ENCODE measurements around the gene CENPX.
A peak's percentile ranks its signal among the peaks of the same experiment; 100 is the strongest.

CENPX gene

DNA sequence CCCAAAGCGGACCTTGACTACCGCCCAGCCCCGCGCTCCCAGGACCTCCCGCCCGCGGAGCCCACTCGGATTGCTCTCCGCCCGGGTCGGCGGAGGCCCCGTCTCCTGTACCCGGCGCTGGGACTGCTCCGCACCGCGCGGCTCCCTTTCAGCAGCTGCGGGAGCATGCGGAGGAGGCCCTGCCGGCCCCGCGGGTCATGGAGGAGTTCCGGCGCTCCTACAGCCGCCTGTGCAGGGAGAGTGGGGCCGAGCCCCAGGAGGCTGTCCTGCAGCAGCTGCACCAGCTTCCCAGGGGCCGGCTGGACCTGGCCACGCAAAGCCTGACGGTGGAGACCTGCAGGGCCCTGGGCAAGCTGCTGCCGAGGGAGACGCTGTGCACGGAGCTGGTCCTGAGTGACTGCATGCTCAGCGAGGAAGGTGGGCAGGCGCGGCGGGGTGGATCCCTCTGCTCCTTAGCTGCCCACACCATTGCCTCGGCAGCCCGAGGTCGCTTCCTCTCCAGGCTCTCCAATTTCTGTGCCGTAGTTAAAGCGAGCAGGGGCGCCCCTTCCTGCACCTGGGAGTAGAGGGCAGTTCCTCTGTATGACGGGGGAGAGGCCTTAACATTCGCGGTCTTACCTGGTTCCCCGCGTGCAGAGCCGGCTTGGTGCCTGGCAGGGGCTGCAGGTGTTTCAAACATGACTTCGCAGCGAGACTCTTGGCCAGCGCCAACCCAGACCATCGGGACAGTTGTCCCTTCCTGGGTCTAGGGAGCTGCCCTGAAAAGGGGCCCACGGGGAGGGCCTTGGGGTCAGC, 966 bp upstream of the CENPX start:
- ATAC-seq (no peak), DNase-seq (peak; percentile 49)

DNA sequence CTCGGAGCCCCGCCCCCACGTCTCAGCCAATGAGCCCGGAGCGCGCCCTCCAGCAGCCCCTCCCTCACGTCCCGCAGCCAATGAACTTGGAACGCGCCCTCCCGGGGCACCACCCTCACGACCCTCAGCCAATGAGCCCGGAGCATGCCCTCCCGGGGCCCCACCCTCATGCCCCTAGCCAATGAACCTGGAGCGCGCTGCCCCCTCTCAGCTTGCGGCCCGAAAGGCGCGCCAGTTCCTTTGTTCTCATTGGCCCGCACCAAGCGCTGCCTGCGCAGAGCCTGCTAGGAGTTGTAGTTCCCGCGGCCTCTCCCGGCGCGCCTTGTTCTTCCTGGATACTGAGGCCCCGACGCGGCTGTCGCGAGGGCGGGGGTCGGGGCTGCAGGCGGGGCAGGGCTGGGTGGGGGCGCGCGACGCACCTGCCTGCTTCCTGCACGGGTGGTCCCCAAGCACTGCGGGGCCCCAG, 336 bp upstream of the CENPX start, which contains the start of gene LRRC45:
LRRC45 (plus strand) TSS at position 325 of the 466 bp plus-strand sequence. CDS start 339 bp downstream, outside the sequence.
- ATAC-seq (peak; percentile 96), DNase-seq (peak; percentile 100)

DNA sequence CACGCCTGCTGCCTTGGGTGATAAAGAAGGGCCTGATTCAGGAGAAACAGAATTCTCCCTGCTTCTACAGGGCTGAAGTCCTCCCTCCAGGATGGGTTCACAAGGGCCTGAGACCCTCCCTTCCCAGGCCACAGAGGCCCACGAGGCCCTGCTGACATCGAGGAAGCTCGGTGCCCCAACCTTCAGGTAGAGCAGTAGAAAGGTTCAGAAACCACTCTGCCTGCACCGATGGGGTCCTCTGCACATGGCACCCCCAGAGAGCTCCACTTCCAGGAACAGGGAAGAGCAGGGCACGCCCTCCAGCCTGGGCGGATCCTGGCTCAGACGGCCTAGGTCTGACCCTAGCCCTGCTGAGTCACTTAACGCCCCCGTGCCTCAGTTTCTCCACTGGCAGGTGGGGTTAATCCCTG, 773 bp downstream of the CENPX start:
- no peak for ATAC-seq
- DNase-seq, result no peak

DNA sequence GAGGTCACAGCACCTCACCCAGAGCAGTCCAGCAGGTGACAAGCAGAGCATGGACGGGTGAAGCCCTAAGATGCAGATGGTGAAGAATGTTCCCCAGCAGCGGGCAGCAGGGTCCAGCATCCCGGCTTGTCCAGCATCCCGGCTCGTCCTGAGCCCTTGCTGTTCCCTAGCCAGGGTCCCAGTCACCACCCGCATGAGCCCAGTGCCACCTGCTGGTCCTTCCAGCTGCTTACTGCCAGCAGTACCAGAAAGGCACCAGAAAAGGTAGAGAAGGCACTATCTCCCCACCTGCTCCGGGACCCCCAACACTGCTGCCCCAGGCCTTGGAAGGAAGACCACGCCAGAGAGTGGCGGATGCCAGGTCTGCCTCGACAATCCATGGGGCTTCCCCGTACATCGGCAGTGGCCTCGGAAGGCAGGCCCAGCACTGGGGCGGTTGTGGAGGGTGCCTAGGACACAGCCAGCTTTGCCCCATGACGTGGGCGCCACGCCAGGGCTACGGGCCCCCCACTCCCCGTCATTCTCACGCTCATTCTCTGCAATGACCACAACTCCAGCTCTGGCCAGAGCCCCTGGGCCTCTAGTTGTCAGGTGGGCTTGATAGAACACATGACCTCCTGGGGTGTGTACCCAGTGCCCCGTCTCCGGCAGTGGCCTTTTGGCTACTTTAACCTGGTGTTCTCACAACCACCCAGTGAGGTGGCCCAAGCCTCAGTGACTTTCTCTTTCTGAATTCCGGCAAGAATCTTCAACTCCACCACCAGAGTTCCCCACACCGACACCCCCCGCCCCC, 1.4 kb downstream of the CENPX start:
- ATAC-seq (no peak), DNase-seq (peak; percentile 65)

DNA sequence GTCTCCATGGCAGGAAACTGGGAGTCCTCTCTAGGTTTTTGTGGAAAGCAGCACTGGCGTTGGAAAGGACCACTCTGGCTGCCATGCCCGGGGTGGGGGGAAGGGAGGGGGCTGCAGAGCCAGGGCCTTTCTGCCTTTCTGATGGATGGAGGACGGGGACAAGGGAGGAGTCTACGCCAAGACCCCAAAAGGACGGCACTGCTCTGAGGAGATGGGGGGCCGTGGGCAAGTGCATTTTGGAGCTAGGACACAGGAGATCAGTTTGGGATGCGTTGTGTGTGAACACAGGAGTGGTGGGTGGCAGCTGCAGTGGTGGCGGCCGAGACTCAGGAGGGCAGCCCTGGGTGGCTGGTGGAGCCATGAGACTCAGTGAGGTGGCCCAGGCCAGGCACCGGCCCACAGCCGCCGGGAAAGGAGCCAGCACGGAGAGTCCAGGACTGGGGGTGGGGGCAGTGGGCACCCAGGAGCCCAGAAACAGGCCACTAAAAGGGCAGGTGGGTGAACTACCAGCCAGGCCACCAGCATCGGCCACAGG, 2.0 kb downstream of the CENPX start:
- ATAC-seq, result no peak
- DNase-seq, result no peak

DNA sequence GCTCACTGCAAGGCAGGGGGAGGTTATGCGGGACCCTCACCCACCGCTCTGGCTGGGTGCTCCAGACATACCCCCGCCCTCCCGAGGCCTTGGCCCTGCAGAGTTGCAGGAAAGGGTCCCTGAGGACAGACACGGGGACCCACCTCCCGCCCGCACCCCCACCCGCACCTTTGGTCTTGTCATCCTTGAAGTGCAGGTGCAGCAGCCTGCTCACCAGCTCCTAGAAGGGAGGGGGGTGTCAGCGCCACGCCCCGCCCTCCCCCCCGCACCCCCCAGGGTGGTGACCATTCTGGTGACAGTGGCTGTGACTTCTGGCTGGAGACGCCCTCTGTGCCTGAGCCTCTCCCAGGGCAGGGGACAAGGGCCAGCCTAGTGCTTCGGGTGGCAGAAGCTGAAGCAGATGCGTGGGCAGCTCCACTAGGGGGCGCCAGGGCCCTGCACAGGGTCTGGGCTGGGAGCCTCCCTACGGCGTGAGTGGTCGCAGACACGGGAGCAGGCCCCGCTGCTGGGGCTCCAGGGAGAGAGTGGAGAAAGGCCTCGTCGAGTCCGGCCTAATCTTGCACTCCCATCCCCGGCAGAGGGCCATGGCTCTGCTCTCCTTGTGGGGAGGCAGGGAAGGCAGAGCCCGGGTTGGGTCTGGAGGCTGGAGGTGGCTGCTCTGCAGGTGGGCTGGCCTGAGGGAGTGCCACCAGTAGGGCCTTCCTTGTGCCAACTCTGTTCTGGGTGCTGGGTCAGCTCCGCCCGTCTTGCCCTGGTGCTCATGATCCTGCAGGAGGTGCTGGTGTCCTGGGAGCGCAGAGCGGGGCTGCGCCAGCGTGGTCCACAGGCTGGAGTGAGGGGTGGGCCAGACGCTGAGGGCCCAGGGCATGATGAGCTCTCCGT, 2.7 kb downstream of the CENPX start:
- no peak for ATAC-seq

DNA sequence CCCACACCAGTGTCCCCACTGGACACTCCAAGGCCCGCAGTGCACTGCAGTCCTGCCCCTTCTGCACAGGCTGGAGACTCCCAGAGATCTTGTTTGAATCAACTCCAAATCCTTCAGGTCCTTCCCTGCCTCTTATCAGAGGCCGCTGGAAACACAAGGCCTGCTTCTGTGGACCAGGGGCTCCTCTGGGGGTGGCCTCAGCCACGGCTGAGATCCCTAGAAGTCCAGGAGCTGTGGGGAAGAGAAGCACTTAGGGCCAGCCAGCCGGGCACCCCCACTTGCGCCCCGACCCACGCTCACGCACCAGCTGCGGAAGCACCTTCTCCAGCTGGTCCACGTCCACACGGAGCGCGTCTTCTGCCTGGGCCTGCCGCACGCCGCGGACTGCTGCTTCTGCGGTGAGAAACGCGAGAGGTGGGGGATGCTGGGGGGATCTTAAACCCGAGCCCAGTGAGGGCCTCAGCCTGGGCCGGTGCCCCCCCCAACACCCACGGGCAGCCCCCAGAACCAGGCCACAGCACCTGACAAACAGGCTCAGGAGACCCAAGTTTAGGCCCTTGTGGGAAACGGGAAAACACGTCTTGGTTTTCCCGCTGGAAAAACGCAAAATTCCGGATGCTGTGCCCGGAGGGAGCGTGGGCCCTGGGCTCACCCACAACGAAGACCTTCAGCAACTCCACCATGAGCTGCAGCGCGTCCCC, 3.5 kb downstream of the CENPX start:
- DNase-seq (no peak), ATAC-seq (no peak)

More for the DNA sequence above, 2.7 kb downstream of the CENPX start:
- DNase-seq, result peak; percentile 88

DNA sequence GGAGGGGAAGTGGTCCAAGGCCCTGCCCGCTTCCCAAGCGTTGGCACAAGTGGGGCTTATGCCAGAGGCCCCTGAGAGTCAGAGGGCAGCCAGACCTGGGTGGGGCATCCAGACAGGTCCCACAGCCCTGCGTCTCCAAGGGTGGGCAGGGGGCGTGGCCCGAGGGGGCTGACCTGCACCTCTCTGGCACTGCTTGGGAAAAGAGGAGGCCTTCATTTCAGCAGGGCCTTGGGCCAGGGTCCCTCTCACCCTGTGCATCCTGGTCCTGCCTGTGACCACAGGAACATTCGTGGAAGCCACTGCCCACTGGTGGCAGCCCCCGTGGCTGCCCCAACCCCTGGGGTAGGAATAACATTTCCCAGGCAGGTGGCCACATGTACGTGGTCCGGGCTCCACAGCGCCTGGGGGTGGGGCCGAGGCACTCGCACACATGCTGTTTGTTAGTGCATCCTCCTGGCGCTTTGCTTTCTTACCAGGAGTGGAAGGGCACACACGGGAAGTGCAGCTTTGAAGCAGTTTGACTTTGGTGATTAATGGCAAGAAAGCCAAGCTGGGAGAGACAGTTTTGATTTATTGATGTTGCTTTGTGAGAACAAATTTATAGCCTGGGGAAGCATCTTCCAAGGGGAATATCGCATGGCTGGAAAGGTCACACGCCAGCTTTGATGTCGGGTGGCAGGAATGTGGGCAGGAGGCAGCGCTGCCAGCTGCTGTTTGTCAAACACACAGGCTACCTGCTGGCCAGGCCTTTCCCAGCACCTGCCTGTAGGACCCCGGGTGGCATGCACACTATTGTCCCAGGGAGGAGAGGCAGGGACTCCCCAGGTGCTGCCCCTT, 4.3 kb downstream of the CENPX start:
- DNase-seq, result no peak
- ATAC-seq, result no peak

DNA sequence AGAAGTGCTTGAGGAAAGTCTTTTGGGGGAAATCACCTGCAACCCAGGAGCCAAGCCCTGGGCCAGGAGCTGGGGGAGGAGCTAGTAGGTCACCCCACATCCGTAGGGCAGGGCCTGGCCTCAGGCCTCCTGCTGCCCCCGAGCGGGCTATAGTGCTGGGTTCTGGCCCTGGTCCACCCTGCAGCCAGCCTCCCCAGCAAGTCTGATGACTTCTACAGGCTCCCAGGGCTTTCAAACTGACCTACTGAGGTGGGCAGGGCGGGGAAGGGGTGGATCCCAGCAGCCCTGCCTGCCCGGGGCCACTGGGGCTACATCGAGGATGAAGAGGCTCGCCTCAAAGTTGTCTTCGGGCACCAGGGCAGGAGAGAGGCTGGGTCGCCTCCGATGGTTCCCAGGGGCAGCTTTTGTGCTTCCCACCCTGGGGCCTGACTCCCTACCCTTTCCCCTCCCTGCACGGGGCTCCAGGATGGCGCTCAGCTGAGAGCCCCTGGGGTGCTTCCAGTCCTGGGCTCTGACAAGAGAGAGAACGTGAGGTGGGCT, 5.0 kb downstream of the CENPX start:
- no peak for ATAC-seq
- no peak for DNase-seq

DNA sequence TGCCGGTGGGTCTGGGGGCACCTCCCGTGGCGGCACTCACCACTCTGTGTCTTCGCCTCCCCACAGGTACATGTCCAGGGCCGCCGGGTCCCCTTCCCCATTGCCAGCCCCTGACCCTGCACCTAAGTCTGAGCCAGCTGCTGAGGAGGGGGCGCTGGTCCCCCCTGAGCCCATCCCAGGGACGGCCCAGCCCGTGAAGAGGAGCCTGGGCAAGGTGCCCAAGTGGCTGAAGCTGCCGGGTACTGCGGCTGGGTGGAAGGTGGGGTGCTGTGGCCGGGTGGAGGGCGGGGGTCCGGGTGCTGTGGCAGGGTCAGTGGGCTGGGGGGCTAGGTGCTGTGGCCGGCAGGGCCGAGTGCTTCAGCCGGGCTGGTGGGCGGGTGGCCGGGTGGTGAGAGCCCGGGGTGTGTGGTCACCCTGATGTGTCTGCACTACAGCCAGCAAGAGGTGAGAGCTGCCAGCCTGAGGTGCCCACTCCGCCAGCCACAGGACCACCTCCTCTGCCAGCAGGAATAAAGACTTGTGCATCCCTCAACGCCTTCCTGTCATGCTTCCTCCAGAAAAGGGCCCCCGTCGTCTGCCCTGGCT, 5.7 kb downstream of the CENPX start:
- DNase-seq (no peak), ATAC-seq (no peak)

DNA sequence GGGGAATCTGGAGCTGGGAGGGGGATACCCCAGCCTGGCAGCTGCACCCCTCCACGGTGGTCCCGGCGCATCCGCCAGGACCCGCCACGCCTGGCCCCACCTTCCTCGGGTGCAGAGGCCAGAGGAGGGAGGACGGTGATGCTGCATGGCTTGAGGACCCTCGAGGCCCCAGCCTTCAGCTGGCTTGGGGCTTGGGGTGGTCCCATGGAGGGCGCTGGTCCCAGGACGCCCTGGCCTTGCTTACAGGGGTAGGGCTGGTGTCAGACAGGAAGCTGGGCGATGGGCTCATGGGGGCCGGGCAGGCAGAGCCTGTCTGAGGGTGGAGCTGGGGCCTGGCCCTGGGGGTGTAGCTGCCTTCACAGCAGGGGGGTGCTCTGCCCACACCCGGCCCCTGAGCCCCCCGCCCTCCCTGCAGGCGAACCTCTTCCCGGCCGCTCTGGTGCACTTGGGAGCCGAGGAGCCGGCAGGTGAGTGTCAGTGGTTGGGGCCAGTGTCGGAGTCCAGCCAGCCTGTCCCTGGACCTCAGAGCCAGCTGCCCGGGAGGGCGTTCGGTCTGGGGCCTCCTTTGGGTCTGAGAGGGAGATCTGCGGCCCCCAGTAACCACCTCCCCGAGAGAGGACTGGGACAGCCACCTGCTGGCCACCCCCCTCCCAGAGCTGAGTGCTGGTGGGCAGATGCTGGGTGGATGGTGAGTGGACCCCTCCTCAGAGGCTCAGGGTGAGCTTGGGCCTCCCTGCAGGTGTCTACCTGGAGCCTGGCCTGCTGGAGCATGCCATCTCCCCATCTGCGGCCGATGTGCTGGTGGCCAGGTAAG, 6.4 kb downstream of the CENPX start:
- ATAC-seq (no peak), DNase-seq (no peak)

DNA sequence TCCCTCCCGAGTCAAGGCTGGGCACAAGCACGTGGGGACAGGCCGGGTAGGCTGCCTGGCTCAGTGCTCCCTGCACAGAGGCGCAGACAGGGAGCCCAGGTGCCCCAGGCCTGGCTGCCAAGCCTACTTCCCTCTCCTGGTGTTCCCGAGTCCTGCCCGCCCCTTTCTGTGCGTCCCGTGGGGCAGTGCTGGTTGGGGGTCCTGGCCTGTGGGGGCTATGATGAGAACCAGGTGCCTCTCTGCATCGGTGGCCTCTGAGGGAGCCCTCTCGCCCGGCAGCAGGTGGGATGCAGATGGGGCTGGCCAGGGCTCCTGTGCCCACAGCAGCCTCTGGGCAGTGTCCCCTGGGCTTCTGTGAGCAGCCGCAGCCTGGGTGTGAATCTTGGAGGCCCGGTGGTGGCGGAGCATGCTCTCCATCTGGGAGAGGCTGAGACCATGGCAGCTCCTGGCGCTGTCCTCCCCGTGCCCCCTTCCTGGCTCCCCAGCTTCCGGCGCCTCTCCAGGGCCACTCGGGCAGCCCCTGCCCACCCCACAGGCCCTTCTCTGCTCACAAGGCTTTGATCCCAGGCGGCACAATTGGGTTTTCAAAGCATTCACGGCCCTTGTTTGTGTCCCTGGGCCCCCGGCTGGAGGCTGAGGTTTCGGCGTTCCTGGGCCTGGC, 7.2 kb downstream of the CENPX start:
- ATAC-seq, result no peak

DNA sequence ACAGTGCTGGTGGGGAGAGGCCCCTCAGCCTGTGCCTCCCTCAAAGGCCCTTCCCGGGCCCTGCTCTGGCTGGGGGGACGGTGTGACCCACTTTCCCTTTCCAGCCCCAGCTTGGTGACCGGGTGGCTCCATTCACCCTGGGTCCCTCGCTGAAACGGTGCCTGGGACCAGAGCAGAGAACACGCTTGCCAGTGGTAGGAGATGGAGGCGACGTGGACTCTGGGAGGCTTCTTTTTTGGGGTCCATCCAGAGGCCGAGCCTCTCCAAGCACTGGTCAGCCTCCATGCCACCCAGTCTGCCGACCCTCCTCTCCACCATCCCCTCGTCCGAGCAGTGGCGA, 7.7 kb downstream of the CENPX start:
- ATAC-seq (no peak), DNase-seq (no peak)

More for the DNA sequence above, 7.2 kb downstream of the CENPX start:
- DNase-seq, result no peak

DNA sequence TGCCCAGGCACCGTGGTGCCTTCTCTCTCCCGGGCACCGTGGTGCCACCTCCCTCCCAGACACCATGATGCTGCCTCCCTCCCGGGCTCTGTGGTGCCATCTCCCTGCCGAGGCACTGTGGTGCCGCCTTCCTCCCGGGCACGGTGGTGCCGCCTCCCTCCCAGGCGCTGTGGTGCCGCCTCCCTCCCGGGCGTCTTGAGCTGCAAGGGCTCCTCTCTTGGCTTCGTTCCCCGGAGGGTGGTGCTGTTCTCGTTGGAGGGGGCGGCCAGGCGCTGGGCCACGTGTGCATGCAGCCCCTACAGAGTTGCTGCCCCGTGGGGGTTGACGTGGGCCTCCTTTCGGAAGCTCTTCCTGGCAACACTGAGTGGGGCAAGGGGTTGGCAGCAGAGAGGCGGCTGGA, 8.2 kb downstream of the CENPX start:
- no peak for DNase-seq
- ATAC-seq, result no peak

DNA sequence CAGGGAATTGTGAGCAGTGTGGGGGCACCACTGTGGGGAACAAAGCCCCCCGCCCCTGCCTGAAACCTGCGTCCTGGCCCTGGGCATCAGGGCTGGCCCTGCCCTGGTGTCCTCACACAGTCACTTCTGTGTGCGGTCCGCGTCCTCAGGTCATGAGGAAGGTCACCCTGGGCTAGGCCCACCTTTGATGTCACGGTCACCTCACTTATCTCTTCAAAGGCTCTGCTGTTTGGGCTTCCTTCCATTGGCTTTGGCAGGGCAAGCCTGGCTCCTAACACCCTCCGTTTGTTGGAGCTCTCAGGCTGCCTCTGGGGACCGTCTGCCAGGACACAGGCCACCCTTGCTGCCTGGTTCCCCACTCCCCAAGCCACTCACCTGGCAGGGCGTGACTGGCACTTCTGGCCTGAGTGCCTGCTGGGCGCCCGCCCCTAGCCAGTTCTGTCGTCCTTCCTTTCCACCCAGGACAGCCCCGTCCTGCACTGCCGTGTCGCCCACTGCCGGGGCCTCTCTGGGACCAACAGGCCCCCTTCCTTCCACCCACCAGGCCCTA, 8.8 kb downstream of the CENPX start:
- no peak for ATAC-seq
- DNase-seq, result no peak

DNA sequence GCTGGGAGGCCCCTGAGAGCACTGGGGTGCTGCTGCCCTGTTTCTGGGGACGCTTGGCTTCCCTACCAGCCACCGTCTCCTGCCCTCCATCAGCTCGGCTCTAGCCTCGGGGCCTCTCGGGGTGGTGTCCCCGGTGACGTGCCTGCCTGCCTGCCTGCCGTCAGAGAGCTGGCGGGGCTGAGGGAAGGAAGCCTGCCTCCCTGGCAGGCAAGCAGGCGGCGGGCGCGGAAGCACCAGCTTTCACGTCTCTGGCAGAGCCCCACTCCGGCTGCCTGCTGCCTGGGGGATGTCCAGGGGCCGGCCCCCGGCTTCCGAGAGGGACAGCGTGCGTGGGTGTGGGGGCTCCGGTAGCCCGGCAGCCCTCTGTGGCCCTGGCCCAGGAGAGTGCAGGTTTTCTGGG, 9.3 kb downstream of the CENPX start:
- DNase-seq, result no peak
- ATAC-seq, result no peak

DNA sequence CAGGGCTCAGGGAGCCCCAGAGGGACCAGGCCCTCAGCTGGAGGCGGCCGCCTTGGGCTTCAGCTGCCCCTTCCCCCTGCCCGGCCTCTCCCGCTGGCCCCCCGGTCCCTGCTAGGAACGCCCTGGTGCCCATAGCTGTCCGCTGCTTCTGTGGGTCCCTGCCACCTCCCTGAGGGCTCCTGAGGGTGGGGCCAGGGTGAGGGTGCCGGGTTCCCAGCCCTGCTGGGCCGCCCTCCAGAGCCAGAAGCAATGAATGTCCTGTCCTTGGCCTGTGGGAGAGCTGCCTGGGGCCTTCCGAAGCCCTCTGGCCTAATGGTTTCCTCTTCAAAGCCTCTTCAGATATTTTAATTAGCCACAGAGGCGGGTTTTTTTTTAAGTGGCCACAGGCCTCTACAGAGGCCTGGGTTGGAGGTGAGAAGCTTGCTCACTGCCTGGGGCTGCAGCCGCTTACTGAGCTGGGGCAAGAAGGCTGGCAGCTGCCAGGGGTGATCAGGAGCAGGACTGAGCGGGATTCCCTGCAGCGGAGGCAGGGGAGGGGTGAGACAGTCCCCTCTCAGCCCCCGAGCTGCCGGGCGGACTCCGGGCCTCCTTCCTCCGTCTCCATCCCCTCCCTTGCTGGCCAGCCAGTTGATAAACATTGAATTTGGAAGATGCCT, 9.9 kb downstream of the CENPX start:
- DNase-seq (no peak), ATAC-seq (no peak)

DNA sequence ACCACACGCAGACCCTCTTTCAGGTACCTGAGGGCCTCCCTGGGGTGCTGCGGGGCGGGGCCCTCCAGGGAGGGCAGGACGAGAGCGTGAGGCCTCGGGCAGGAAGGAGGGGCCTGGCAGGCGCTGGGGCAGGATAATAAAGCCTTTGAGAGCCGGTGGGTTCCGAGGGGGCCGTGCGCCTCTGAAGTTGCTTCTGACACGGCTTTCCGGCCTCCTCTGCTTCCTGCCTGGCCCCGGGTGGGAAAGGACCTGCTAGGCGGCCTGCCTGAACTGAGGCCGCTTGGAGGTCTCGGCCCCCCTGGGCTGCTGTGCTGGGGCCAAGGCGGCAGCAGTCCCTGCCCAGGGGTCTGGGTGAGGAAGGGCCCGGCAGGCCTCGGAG, 10.4 kb downstream of the CENPX start:
- ATAC-seq, result no peak

More for the DNA sequence above, 10.4 kb downstream of the CENPX start:
- DNase-seq, result no peak
